ENCODE data around the gene FGF18.
A peak's percentile ranks its signal among the peaks of the same experiment; 100 is the strongest.
"Not testable (repeated sequence)": the region's sequence is repeated elsewhere in the genome, so short reads cannot be mapped to it uniquely, and the experiment has no call there.

Gene FGF18

GRCh38 chr5:171401167-171401947 lies 18.1 kb upstream of the FGF18 start:
- DNase-seq: no peak

- DNase-seq: not testable (repeated sequence)
Measured at GRCh38 chr5:171402751-171403150, 16.7 kb upstream of the FGF18 start.

- no peak for DNase-seq
Measured at GRCh38 chr5:171405615-171406014, 13.8 kb upstream of the FGF18 start.

DNA sequence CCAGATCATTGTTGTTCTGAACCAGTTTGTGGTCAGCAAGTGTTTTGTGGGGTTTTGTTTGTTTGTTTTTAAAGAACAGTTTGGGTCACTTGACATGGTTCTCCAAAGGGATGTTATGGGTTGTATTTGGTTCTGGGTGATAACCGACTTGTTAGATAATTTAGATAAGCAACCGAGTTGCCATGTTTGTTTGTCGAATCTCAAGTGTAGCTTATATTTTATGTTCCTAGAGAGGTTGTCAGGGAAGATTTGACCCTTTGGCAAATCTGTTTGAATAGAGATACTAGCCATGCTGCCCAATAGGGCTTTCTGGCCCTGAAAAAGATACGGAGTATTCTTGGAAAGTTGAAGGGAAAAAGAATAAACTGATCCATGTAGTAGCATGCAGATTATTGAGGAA lies 12.2 kb upstream of the FGF18 start:
- no peak for DNase-seq

DNA sequence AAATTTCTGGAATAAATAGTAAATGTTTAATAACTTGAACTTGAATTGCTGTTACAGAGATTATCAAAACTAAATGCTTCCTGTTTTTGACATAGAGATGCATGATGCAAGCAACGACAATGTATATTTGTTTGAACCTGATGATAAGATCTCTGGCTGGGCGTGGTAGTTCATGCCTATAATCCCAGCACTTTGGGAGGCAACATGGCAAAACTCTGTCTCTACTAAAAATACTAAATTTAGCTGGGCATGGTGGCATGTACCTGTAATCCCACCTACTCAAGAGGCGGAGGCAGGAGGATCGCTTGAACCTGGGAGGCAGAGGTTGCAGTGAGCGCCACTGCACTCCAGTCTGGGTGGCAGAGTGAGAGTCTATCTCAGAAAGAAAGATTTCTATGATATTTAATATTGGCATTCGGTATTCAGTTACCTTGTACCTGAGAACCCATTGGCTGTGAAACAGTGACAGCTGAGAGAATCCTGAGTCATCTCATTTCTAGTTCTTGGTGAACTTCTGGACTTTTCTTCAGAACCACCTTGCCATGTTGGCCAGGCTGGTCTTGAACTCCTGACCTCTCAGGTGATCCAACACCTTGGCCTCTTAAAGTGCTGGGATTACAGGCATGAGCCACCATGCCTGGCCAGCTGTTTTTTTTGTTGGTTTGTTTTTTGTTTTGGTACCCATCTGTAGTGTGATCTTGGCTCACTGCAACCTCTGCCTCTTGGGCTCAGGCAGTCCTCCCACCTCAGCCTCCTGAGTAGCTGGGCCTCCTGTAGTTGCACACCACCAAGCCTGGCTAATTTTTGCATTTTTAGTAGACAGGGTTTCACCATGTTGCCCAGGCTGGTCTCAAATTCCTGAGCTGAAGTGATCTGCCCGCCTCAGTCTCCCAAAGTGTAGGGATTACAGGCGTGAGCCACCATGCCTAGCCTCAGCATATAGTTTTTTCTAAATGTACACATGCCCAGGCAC lies 10.0 kb upstream of the FGF18 start:
- DNase-seq: no peak

DNA sequence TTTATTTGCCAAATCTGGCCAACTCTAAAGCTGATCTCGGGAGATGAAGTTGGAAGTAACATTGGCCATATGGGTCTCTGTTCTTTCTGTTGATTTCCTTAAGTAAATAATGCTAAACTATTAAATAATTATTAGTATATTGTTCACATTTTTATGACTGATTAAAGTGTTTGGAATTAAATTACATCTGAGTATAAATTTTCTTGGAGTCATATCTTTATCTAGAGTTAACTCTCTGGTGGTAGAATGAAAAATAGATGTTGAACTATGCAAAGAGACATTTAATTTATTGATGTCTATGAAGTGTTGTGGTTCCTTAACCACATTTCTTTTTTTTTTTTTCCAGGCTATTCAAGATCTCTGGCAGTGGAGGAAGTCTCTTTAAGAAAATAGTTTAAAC lies 9.3 kb upstream of the FGF18 start:
- no peak for DNase-seq

DNA sequence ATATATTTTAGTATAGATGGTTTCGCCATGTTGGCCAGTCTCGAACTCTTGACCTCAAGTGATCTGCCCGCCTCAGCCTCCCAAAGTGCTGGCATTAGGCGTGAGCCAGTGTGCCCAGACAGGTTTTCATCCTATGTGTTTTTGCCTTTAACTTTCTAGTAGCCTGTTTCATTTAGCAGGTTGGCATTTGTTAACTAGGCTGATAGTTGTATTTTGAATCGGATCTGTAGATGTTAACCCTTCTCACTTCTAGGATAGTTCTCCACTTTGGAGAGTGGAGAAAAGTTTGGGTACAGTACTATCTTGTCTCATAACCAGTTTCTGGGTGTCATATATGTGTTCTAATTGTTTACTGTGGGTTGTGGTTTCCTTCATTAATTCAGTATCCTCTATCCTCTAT lies 7.3 kb upstream of the FGF18 start:
- no peak for DNase-seq

DNA sequence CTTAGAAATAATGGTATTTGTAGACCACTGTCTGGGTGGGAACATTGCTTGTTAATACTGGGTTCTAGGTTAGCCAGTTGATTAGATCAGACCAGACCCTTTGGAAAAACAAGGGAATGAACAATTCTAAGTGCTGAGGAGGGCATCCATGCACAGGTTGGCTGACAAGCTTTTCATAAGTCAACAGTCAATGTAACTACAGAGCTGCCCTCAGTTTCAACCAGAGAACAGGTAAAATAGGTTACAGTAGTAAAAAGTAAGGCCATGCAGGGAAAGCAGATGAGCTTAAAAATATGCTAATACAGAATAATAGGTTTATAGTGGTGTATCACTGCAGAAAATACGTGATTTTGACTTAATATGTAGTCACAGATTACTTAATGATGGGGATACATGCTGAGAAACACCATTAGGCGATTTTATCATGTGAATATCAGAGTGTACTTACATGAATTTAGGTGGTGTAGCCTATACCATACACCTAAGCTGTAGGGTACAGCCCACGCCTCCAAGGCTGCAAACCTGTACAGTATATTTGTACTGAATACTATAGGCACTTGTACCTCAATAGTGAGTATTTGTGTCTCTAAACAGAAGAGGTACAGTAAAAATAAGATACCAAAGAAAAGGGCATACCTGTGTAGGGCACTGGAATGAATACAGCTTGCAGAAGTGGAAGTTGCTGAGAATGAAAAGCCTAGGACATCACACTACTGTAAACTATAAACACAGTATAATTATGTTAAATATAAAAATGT lies 6.1 kb upstream of the FGF18 start:
- DNase-seq: no peak

DNA sequence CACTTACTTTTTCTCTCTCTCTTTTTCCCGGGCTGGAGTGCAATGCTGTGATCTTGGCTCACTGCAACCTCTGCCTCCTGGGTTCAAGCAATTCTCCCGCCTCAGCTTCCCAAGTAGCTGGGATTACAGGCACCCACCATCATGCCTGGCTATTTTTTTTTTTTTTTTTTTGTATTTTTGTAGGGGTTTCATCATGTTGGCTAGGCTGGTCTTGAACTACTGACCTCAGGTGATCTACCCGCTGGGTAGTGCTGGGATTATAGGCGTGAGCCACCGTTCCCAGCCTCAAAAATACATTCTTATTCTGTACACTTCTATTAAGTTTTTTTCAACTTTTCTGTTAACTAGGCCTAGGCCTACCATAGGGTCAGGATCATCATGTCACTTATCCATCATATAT lies 5.5 kb upstream of the FGF18 start:
- DNase-seq: not testable (repeated sequence)

DNA sequence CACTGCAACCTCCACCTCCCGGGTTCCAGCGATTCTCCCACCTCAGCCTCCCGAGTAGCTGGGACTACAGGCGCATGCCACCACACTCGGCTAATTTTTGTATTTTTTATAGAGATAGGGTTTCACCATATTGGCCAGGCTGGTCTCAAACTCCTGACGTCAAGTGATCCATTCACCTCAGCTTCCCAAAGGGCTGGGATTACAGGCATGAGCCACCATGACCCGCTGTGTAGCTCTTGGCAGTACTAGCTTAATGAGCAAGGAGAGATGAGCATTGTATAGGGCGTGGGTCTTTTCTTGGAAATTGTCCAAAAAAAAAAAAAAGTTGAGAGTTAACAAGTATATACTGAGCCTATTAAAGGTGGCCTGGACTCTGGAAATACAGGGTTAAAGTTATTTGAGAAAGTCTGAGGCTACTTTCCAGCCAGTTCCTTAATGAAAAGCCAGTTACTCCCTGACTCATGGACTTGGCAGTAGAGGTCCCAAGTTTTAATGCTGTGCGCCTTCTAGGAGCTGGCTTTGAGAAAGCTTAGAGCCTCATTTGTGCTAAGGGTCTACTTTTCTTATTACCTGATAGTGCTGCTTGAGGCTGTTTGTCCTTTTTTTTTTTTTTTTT lies 4.2 kb upstream of the FGF18 start:
- no peak for DNase-seq

GRCh38 chr5:171416160-171417049 lies 3.0 kb upstream of the FGF18 start:
- DNase-seq: no peak

DNA sequence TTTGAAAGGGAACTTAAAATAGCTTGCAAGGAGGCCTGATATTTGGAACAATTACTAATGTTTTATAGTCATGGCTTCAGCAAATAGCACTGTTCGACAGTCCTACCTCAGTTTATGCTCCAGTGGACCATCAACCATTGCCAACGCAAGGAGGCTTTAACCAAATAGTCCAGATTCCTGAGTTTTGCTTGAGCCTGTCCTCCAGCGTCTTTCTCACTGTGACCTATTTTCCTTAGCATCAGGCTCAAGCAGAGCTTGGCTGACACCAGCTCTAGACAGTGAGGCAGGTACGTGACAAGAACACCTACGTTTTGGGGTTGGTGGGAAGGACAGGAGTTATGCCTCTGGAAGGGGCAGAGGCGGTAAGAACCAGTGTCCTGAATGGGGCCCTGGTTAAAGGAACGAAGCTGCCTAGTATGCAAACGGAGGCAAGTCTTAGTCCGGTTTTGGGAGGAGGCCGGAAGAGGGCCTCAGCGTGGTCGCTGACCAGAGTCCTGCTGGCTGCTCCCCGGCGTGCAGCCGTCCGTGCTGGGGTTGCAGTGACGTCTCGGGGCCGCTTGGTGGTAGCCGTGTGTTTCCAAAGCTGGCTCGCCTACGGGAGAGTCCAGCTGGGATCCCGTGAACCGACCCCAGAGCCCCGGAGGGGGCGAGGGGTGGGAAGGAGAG lies 998 bp upstream of the FGF18 start:
- peak; percentile 58 for DNase-seq

- DNase-seq: peak; percentile 41
Measured at GRCh38 chr5:171419688-171420430, 412 bp downstream of the FGF18 start.

DNA sequence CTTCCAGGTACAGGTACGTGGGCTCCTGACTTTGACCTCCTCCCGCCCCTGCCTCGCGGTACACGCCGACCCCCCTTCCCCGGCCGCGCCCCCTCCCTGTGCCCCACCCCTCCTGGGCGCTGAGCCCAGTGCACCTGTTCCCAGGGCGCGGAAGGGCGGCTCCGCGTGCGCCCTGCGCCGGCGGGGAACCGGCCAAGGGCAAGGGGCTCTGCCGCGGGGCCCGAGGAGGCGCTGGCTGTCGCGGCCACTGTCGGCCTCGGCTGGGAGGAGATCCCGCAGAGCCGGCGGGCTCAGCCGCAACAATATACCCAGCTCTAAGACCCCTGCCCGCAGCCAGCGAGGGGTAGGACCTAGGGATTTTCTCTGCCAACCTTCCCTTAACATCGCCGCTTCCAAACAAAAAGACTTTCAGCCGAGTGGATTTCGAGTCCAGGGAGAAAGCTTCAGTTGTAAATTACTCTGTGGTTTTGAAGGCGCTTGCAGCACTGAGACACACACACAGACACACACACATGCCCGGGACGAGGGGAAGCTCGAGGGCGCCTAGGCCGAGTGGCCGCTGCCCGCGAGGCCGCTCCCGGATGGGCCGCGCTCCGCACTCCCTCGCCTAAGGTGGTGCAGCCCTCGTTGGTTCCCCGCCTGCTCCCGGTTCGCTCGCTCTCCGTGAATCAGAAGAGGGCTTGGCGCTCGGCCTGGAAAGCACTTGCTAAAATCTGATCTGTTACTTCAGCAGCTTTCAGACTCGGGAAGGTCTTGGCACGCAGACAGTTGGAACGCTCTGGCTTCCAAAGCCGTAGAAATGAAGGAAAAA lies 1.2 kb downstream of the FGF18 start:
- DNase-seq: no peak

- DNase-seq: no peak
Measured at GRCh38 chr5:171421331-171422262, 2.1 kb downstream of the FGF18 start.

DNA sequence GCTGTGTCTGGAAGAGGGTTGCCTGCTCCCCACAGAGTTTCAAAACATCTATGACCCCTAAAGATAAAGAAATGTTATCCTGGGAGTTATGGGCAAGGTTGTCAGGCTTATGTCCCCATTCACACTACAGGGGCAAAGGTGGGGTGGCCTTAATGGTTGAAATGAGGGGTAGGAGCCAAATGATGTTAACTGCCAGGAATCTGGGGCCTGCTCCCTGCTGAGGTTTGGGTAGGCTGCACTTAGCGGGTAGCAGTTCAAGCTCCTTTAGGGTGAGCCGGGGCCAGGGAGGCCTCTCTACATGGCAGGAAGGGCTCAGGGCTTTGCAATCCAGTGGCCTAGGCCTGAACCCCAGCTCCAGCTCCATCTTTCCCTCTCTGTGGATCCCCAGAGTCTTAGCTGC lies 3.0 kb downstream of the FGF18 start:
- DNase-seq: no peak

- no peak for DNase-seq
Measured at GRCh38 chr5:171422902-171423663, 3.6 kb downstream of the FGF18 start.

DNA sequence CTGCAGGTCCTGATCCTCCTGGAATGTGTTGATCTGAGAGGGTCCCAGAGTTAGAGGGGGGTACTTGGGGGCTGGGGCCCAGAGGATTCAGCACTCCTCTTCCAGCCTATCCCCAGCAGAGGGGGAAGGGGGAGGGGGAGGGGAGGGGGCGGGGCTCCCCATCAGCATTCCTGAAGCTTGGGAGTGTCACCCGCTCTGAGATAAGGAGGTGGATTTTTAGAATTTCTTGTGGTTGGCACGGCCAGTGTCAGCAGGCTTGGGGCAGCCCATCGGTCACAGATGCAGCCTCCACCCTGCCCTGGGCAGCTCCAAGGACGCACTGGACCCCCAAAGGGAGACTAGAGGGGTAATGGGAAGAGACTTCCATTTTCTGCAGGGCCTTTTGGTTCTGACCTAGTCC lies 5.3 kb downstream of the FGF18 start:
- DNase-seq: no peak

Measured in activated CD4-positive, CD25-positive, alpha-beta regulatory T cell treated with anti-CD3 and anti-CD28 coated beads, Interleukin-2, amount 50 U/mL, for 72 hours (primary cell).